GM19463 (cell line): Measurements from ENCODE around the gene ZNF620.
"Not testable (repeated sequence)": the region's sequence is repeated elsewhere in the genome, so short reads cannot be mapped to it uniquely, and the experiment has no call there.

ENCODE experiments used
- ATAC-seq: cut with Tn5 transposase; IDR thresholded peaks from one replicate; pipeline ENCODE4 v1.9.1; 2021; ENCODE audit warnings: mild to moderate bottlenecking, moderate library complexity; ENCODE audit not compliant: unreplicated experiment

Gene ZNF620

GRCh38 chr3:40505599-40506462, at the start of gene ZNF620:
Gene ZNF620 (plus strand): TSS chr3:40506039. CDS start chr3:40506353, 314 bp downstream.
- peak; percentile 78 for ATAC-seq

GRCh38 chr3:40456279-40456939, 49.4 kb upstream of the ZNF620 start:
- ATAC-seq, result no peak

GRCh38 chr3:40456940-40457823, 48.7 kb upstream of the ZNF620 start, which contains the start of gene RPL14:
Gene RPL14 (plus strand): TSS chr3:40457339. CDS start chr3:40457472, 133 bp downstream.
- peak; percentile 59 for ATAC-seq

GRCh38 chr3:40458473-40458872, 47.4 kb upstream of the ZNF620 start:
- ATAC-seq, result no peak

- ATAC-seq, result not testable (repeated sequence)
These were observed 45.4 kb upstream of the ZNF620 start for GRCh38 chr3:40460481-40460880.

- no peak for ATAC-seq
These were observed 44.7 kb upstream of the ZNF620 start for GRCh38 chr3:40461161-40461560.

GRCh38 chr3:40462838-40463237, 43.0 kb upstream of the ZNF620 start:
- ATAC-seq, result not testable (repeated sequence)

- no peak for ATAC-seq
These were observed 42.3 kb upstream of the ZNF620 start for GRCh38 chr3:40463579-40463978.

GRCh38 chr3:40464339-40465110, 41.3 kb upstream of the ZNF620 start:
- no peak for ATAC-seq

- ATAC-seq, result no peak
These were observed 40.8 kb upstream of the ZNF620 start for GRCh38 chr3:40465111-40465407.

GRCh38 chr3:40465456-40465855, 40.4 kb upstream of the ZNF620 start:
- ATAC-seq, result no peak

GRCh38 chr3:40468018-40468417, 37.8 kb upstream of the ZNF620 start:
- no peak for ATAC-seq

- no peak for ATAC-seq
These were observed 35.1 kb upstream of the ZNF620 start for GRCh38 chr3:40470701-40471100.

- ATAC-seq, result peak; percentile 87
These were observed 29.1 kb upstream of the ZNF620 start, which contains the start of gene ZNF619 for GRCh38 chr3:40476478-40477470. Gene ZNF619 (plus strand): TSS chr3:40477122. CDS start chr3:40477980, 858 bp downstream.

GRCh38 chr3:40477666-40478065, 28.2 kb upstream of the ZNF620 start:
- no peak for ATAC-seq

GRCh38 chr3:40487172-40487571, 18.7 kb upstream of the ZNF620 start:
- no peak for ATAC-seq

GRCh38 chr3:40490916-40491315, 14.9 kb upstream of the ZNF620 start:
- ATAC-seq, result no peak

GRCh38 chr3:40494698-40495097, 11.1 kb upstream of the ZNF620 start:
- no peak for ATAC-seq

- ATAC-seq, result no peak
These were observed 8.6 kb upstream of the ZNF620 start for GRCh38 chr3:40497288-40497687.
